T-helper 2 cell treated with Interferon-gamma antibody and Interleukin-4, amounts not matched to agents 5 μg/mL and 100 μg/mL, for 36 hours (primary cell): ENCODE results near the gene CA6.
A peak's percentile ranks its signal among the peaks of the same experiment; 100 is the strongest.
"Not testable (repeated sequence)": the region's sequence is repeated elsewhere in the genome, so short reads cannot be mapped to it uniquely, and the experiment has no call there.

Source experiments
- DNase-seq: peaks from one replicate; pipeline ENCODE4 v3.0.0; 2021; ENCODE audit warnings: low spot score
- H3K27ac Mint-ChIP-seq: one replicate; pipeline ENCODE4 v1.8.0; 2021; ENCODE audit warnings: mild to moderate bottlenecking, mixed read lengths
- H3K27me3 Mint-ChIP-seq: one replicate; pipeline ENCODE4 v1.8.0; 2021; ENCODE audit warnings: low read depth, mixed read lengths
- H3K36me3 Mint-ChIP-seq: one replicate; pipeline ENCODE4 v1.8.0; 2021; ENCODE audit warnings: low read depth, mixed read lengths
- H3K4me1 Mint-ChIP-seq: one replicate; pipeline ENCODE4 v1.8.0; 2021; ENCODE audit warnings: low read depth, mixed read lengths
- H3K4me3 Mint-ChIP-seq: one replicate; pipeline ENCODE4 v1.8.0; 2022; ENCODE audit warnings: mild to moderate bottlenecking, moderate library complexity, mixed read lengths
- H3K9me3 Mint-ChIP-seq: one replicate; pipeline ENCODE4 v1.8.0; 2021; ENCODE audit warnings: mixed read lengths

The CA6 gene

DNA sequence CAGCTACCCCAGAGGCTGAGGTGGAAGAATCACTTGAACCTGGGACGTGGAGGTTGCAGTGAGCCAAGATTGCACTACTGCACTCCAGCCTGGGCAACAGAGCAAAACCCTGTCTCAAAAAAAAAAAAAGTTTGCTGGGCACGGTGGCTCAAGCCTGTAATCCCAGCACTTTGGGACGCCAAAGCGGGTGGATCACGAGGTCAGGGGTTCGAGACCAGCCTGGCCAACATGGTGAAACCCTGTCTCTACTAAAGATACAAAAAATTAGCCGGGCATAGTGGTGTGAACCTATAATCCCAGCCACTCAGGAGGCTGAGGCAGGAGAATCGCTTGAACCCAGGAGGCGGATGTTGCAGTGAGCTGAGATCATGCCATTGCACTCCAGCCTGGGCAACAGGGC lies 23.2 kb downstream of the CA6 start:
- peaks cover 55% of the 10 kb centered on the region for H3K4me1 Mint-ChIP-seq
- peak overlapping the region; percentile 95 for H3K27ac Mint-ChIP-seq
- peaks cover 41% of the 10 kb centered on the region for H3K36me3 Mint-ChIP-seq
- DNase-seq, H3K9me3 Mint-ChIP-seq, H3K27me3 Mint-ChIP-seq: not testable (repeated sequence)
- H3K4me3 Mint-ChIP-seq, result peak overlapping the region; percentile 94

DNA sequence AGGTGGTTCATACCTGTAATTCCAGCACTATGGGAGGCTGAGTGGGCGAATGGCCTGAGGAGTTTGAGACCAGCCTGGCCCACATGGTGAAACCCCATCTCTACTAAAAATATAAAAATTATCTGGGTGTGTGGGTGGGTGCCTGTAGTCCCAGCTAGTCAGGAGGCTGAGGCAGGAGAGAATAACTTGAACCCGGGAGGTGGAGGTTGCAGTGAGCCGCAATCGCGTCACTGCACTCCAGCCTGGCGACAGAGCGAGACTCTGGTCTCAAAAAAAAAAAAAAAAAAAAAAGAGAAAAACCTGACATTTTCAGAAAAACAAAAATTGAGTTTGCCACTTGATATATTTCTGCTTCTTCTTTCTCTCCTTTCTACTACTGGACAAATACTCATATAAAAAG lies 24.3 kb downstream of the CA6 start:
- H3K4me3 Mint-ChIP-seq, result peak overlapping the region; percentile 94
- H3K9me3 Mint-ChIP-seq, result no peaks in the 10 kb centered on the region
- peaks cover 49% of the 10 kb centered on the region for H3K4me1 Mint-ChIP-seq
- peak overlapping the region; percentile 95 for H3K27ac Mint-ChIP-seq
- H3K36me3 Mint-ChIP-seq, result peaks cover 32% of the 10 kb centered on the region
- no peaks in the 10 kb centered on the region for H3K27me3 Mint-ChIP-seq
- no peak for DNase-seq

DNA sequence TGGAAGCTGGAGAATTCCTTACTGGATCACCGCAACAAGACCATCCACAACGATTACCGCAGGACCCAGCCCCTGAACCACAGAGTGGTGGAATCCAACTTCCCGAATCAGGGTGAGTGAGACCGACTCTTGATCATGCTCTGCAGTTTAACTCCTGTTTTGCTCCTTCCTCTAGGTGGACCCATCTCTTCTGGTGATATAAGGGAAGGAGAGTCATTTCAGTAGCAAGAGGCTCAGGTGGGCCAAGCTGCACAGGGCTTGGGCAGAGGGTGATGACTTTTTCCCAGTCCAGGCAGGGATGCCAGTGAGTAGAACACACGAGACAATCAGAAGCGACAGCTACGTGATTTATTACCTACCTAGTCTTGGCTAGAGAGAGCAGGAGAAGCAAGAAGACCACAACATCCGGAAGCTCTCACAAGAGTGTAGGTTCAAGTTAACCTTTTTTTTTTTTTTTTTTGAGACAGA lies 25.2 kb downstream of the CA6 start:
- DNase-seq, result peak; percentile 49
- Mint-ChIP-seq H3K27ac (peak overlapping the region; percentile 95), H3K9me3 (no peaks in the 10 kb centered on the region), H3K4me1 (peaks cover 41% of the 10 kb centered on the region), H3K4me3 (peak overlapping the region; percentile 94), H3K36me3 (peaks cover 28% of the 10 kb centered on the region), H3K27me3 (no peaks in the 10 kb centered on the region)

DNA sequence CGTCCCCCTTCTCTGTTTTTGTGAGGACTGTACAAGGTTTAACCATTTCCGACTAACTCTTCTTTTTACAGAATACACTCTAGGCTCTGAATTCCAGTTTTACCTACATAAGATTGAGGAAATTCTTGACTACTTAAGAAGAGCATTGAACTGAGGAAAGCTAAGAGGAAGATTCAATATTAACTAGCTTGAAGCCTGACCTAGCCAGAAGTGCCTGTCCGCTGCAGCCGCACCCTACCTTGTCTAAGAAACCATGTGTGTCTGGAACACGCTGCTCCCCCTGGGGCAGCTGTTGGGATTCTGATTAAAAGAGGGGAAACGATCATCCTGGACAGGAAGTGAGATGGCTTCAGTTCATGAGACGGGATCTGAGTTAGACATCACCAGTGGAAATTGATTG lies 28.9 kb downstream of the CA6 start:
- peaks cover 7% of the 10 kb centered on the region for H3K36me3 Mint-ChIP-seq
- H3K9me3 Mint-ChIP-seq, result no peaks in the 10 kb centered on the region
- H3K27ac Mint-ChIP-seq, result no peak overlapping the region
- peaks cover 24% of the 10 kb centered on the region for H3K4me1 Mint-ChIP-seq
- no peak overlapping the region for H3K4me3 Mint-ChIP-seq
- H3K27me3 Mint-ChIP-seq, result no peaks in the 10 kb centered on the region
- DNase-seq, result no peak

DNA sequence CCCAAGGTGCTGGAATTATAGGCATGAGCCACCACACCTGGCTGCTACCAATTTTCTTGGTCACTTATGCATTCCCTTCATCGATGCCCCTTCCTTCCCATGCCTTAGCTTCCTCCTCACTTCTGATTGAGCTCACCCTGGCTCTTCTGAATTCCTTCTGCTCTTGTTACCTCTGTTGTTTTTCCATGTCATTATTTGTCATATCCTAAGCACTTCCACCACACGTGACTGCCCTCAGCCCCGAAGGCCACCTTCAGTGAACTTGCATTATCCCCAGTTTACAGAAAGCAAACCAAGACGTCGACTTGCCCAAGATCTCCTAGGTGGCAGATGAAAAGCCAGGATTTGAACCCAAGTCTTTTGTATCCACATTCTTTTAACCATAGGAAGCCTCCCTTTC lies 30.7 kb downstream of the CA6 start:
- DNase-seq, result no peak
- Mint-ChIP-seq H3K36me3 (no peaks in the 10 kb centered on the region), H3K9me3 (no peaks in the 10 kb centered on the region), H3K27ac (no peak overlapping the region), H3K27me3 (peaks cover 2% of the 10 kb centered on the region), H3K4me1 (peaks cover 16% of the 10 kb centered on the region), H3K4me3 (no peak overlapping the region)

DNA sequence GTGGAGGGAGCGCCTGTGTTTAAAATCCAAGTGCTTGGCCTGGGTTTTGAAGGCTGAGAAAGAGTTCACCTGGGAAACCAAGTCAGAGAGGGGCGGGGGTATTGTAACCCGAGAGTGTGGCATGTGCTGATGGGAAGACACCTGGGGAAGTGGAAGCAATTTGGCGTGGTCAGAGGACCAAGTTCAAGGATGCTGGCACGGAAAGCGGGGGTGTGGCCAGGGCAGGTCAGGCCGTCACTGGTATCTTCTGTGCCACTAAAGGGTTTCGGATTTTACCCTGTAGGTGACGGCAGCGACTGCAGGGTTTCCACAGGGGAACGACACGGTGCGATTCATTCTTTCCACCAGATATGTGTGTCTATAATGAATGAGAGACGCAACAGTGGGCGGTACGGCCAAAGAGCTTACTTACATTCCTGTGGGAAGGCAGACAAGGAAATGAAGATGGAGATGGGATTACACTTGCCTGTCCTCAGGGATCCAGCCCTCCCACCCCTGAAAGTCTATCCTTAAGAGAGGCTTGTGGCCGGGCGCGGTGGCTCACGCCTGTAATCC lies 31.3 kb downstream of the CA6 start:
- Mint-ChIP-seq H3K27me3 (peaks cover 2% of the 10 kb centered on the region), H3K27ac (no peak overlapping the region), H3K4me1 (peaks cover 10% of the 10 kb centered on the region), H3K36me3 (no peaks in the 10 kb centered on the region), H3K4me3 (no peak overlapping the region), H3K9me3 (no peaks in the 10 kb centered on the region)
- no peak for DNase-seq

DNA sequence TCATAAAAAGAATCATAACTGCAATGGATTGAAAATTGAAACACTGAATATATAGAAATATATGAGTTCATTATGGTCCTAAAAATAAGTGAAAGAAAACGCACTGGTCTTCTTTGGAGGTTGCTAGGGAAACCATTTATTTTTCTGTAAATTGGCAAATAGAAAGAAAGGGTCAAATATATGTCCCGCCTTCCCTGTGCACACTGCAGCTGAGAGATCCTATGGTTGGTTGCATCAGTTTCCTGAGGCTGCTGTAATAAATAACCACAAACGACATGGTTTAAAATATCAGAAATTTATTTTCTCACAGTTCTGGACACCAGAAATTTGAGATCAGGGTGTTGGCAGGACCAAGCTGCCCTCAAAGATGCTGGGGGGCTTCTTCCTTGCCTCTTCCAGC lies 35.0 kb downstream of the CA6 start:
- no peaks in the 10 kb centered on the region for H3K9me3 Mint-ChIP-seq
- peaks cover 2% of the 10 kb centered on the region for H3K27me3 Mint-ChIP-seq
- no peak overlapping the region for H3K27ac Mint-ChIP-seq
- peaks cover 9% of the 10 kb centered on the region for H3K4me1 Mint-ChIP-seq
- H3K4me3 Mint-ChIP-seq, result no peak overlapping the region
- DNase-seq, result no peak
- no peaks in the 10 kb centered on the region for H3K36me3 Mint-ChIP-seq

DNA sequence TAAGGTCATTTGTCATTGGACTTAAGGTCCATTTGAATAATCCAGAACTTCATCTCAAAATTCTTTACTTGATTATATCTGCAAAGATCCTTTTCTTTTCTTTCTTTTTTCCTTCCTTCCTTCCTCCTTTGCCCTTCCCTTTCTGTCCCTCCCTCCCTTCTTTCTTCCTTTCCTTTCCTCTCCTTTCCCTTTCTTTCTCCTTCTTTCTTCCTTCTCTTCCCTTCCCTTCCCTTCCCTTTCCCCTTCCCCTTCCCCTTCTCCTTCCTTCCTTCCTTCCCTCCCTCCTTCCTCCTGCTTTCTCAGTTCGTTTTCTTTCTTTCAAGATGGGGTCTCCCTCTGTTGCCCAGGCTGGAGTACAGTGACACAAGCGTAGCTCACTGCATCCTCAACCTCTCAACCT lies 35.5 kb downstream of the CA6 start:
- no peaks in the 10 kb centered on the region for H3K36me3 Mint-ChIP-seq
- no peak overlapping the region for H3K4me3 Mint-ChIP-seq
- no peaks in the 10 kb centered on the region for H3K9me3 Mint-ChIP-seq
- peaks cover 11% of the 10 kb centered on the region for H3K4me1 Mint-ChIP-seq
- no peak overlapping the region for H3K27ac Mint-ChIP-seq
- DNase-seq, result no peak
- peaks cover 2% of the 10 kb centered on the region for H3K27me3 Mint-ChIP-seq

DNA sequence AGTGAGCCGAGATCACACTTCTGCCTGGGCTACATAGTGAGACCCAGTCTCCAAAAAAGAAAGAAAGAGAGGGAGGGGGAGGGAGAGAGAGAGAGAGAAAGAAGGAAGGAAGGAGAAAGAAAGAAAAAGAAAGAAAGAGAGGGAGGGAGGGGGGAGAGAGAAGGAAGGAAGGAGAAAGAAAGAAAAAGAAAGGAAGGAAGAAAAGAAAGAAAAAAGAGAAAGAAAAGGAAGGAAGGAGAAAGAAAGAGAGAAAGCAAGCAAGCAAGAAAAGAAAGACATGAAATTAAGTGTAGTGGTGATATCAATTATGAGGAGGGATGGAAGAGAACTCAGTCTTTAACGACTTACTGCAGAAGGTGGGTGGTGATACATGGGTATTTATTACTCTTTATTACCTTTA lies 38.5 kb downstream of the CA6 start:
- Mint-ChIP-seq H3K27ac (peak overlapping the region; percentile 55), H3K4me1 (peaks cover 21% of the 10 kb centered on the region), H3K9me3 (no peaks in the 10 kb centered on the region), H3K4me3 (no peak overlapping the region), H3K27me3 (peaks cover 2% of the 10 kb centered on the region), H3K36me3 (no peaks in the 10 kb centered on the region)
- DNase-seq, result no peak

DNA sequence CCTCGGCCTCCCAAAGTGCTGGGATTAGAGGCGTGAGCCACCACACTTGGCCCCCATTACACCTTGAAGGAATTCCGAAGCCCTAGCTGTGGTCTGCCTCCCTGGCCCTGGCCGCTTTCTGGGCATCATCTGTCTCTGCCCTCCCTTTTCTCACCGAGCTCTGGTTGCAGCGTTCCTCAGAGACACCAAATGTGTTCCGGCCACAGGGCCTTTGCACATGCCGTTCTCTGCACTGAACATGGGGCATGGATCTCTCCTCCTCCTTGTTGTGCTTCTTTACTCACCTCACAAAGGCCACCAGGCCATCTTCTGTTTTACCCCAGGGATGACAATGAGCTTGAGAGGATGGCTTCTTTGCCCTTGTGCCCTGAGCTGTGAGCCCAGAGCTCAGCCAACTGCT lies 39.3 kb downstream of the CA6 start:
- Mint-ChIP-seq H3K9me3 (no peaks in the 10 kb centered on the region), H3K27me3 (peaks cover 2% of the 10 kb centered on the region), H3K36me3 (no peaks in the 10 kb centered on the region), H3K4me3 (no peak overlapping the region), H3K4me1 (peaks cover 28% of the 10 kb centered on the region), H3K27ac (no peak overlapping the region)
- no peak for DNase-seq

- Mint-ChIP-seq H3K27me3 (peaks cover 3% of the 10 kb centered on the region), H3K4me3 (peak overlapping the region; percentile 63), H3K27ac (peak overlapping the region; percentile 87), H3K4me1 (peaks cover 28% of the 10 kb centered on the region), H3K9me3 (no peaks in the 10 kb centered on the region), H3K36me3 (no peaks in the 10 kb centered on the region)
- no peak for DNase-seq
Measured at GRCh38 chr1:8985915-8986813, 40.5 kb downstream of the CA6 start.

DNA sequence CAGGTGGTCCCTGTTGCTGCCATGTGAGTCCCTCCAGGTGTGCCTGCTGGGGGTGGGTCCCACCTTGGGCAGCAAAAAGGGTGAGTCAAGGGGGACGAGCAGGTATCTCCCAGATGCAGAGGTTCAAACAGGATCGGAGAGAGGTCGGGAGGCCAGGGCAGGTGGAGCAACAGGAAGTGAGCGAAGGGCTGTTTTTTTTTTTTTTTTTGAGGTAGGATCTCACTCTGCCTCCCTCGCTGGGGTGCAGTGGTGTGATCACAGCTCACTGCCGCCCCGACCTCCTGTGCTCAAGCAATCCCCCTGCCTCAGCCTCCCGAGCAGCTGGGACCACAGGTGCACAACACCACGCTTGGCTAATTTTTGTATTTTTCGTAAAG lies 41.1 kb downstream of the CA6 start:
- Mint-ChIP-seq H3K27me3 (peaks cover 6% of the 10 kb centered on the region), H3K4me3 (peak overlapping the region; percentile 63), H3K27ac (peak overlapping the region; percentile 87), H3K9me3 (no peaks in the 10 kb centered on the region), H3K36me3 (no peaks in the 10 kb centered on the region), H3K4me1 (peaks cover 28% of the 10 kb centered on the region)
- no peak for DNase-seq

DNA sequence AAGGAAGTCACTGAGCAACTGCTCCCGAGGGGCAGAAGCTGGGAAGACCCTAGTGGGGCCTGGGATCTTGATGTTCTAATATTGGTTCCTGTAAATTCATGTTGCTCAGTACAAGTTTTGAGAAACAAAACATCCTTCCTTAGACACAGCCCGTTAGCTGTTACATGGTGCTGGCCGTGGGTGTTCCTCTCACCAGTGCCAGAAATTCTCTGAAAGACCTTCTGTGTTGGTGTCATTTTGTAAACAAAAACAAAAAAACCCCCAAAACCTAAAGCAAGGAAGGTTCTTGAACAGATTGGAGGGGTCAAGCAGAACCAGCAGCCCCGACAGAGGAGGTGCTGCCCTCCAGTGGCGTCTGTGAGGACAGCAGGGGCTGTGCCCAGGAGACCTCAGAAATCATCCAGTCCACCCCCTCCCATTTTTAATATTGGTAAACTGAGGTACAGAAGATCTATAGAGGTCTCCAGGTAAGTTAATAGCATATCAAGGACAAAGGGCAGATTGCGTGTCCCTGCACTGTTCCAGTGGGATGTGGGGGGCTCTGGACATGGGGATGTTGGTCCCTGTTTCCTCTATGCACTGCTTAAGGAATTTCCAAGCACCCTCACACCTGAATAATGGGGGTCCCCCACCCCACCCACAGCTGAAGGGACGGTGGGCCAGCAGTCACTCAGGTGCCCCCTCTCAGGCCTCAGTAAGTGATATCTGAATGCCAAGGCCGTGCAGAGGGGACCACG lies 42.4 kb downstream of the CA6 start:
- DNase-seq, result peak; percentile 51
- H3K27ac Mint-ChIP-seq, result peak overlapping the region; percentile 33
- H3K9me3 Mint-ChIP-seq, result peaks cover 2% of the 10 kb centered on the region
- no peaks in the 10 kb centered on the region for H3K36me3 Mint-ChIP-seq
- H3K4me1 Mint-ChIP-seq, result peaks cover 28% of the 10 kb centered on the region
- H3K4me3 Mint-ChIP-seq, result peak overlapping the region; percentile 54
- peaks cover 9% of the 10 kb centered on the region for H3K27me3 Mint-ChIP-seq

- Mint-ChIP-seq H3K4me1 (peaks cover 27% of the 10 kb centered on the region), H3K27me3 (peaks cover 9% of the 10 kb centered on the region), H3K4me3 (no peak overlapping the region), H3K36me3 (no peaks in the 10 kb centered on the region), H3K9me3 (peaks cover 5% of the 10 kb centered on the region), H3K27ac (no peak overlapping the region)
- no peak for DNase-seq
Measured at GRCh38 chr1:8988618-8988967, 42.9 kb downstream of the CA6 start.
